ENCODE data around the gene CDHR1. TPM values are rescaled to one million over a fixed set of nuclear protein-coding genes. Genes with fewer than 3 reads are reported as not detected.

The CDHR1 gene
- total RNA-seq, 1 donor from 2014 or later = 1.2 TPM

DNA sequence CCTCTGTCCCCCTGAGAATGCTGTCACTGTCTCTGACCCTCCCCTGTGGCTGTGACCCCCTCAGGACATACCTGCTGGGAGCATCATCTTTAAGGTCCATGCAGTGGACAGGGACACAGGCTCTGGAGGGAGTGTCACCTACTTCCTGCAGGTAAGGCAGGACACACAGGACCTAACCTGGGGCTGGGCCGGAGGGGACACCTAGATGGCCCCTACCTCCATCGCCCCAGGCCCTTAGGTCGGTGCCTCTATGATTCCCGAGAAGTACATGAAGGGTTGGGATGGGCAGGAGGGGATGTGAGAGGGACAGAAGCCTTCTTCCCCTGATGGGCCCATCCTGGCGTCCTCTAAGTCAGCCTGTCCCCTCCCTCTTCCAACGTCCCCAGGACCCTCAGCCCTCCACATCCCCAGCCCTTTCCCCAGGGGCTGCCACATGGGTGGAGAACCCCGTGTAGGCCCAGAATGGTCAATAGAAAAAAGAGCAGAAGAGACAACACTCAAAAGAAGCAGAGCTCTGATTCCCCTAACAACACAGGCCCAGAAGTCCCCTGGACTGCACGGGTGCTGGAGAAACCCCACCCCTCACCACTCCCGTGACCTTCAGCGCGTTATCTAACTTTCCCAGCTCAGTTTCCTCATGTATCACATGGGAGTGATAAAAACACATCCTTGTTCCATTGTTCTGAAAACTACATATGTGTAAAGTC lies 6.4 kb downstream of the CDHR1 start:
- DNase-seq (ENCODE audit: low spot score) = no peak

- DNase-seq (ENCODE audit: low spot score) = no peak
Observed at GRCh38 chr10:84201244-84201606, 6.9 kb downstream of the CDHR1 start.

DNA sequence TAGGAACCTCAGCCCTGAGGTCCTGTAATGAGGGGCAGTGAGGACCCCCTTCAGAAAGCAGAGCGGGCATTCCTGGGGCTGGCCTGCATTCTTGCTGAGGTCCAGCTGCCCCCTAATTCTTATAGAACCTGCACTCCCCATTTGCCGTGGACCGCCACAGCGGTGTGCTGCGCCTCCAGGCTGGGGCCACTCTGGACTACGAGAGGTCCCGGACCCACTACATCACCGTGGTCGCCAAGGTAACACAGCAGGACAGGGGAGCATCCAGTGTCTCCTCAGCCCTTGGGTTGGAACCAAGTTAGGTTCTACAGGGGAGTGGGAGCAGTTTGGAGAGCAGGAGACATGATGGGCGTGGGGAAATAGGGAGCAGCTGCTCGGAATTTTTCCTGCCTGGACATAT lies 7.3 kb downstream of the CDHR1 start:
- DNase-seq (ENCODE audit: low spot score) = no peak

GRCh38 chr10:84202349-84202748 lies 8.0 kb downstream of the CDHR1 start:
- DNase-seq (ENCODE audit: low spot score) = no peak

- DNase-seq (ENCODE audit: low spot score) = no peak
Observed at GRCh38 chr10:84204122-84204521, 9.8 kb downstream of the CDHR1 start.

- DNase-seq (ENCODE audit: low spot score) = no peak
Observed at GRCh38 chr10:84204610-84205009, 10.3 kb downstream of the CDHR1 start.

- peak; percentile 6 for DNase-seq (ENCODE audit: low spot score)
Observed at GRCh38 chr10:84205049-84205852, 10.9 kb downstream of the CDHR1 start.

DNA sequence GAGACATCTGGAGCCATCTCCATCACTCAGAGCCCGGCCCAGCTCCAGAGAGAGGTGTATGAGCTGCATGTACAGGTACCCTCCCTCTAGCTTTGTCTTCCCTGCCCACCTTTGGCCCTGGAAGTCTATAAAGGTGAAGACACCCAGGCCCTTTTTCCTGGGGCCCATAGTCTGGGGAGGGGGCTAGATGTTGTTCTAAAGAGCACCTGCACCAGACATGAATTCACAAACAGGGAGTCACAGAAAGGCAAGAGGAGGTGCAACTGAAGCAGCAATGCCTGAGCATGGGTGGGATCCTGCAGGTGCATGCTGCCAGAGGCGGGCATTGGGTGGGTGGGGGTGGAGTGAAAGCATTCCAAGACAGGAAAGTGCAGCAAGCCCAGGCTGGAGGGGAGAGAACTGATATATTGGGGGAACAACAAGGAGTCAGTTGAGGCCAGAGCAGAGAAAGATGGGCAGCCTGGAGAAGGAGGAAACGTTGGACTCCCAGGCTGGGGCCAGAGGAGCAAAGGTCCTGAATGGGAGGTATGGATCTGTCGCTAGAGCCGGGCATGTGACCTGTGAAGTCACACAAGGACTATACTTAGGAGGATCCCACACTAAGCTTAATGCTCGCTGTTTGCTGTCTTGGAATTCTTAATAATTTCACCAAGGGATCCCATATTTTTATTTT lies 11.7 kb downstream of the CDHR1 start:
- DNase-seq (ENCODE audit: low spot score) = no peak

- no peak for DNase-seq (ENCODE audit: low spot score)
Observed at GRCh38 chr10:84208023-84208422, 13.7 kb downstream of the CDHR1 start.

DNA sequence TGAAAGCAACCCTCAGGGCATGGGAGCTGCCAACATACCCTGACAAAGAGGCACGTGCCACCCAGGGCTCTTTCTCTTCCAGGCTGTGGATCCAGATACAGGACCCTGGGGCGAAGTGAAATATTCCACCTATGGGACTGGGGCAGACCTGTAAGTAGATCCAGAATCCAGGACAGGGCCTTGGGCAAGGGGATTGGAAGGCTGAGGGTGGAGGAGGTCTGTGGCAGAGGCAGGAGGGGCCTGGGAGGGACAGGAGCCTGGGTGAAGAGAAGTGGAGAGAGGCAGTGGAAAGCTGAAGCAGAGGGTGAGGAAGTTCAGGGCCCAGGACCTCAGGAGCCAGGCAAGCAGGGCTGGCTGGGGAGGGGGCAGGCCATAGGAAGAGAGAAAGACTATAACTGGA lies 17.2 kb downstream of the CDHR1 start:
- no peak for DNase-seq (ENCODE audit: low spot score)

DNA sequence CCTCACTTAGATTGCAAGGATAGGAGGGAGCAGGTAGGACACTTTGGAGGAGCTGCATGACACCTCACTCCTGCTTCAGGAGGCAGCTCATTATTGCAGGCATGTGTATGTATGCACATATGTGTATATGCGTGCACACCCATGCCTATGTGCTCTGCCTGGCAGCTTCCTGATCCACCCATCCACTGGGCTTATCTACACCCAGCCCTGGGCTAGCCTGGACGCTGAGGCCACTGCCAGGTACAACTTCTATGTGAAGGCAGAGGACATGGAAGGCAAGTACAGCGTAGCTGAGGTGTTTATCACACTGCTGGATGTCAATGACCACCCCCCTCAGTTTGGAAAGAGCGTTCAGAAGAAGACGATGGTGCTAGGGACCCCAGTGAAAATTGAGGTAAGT lies 17.7 kb downstream of the CDHR1 start:
- no peak for DNase-seq (ENCODE audit: low spot score)

DNA sequence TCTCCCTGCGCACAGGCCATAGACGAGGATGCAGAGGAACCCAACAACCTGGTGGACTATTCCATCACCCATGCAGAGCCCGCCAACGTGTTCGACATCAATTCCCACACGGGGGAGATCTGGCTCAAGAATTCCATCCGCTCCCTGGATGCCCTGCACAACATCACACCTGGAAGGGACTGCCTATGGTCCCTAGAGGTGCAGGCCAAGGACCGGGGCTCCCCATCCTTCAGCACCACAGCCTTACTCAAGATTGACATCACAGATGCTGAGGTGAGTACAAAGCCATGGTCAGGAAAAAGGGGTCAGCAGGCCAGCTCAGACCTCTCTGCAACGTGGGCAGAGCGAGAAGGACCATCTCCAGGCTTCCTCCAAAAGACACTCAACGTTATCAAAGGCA lies 18.7 kb downstream of the CDHR1 start:
- DNase-seq (ENCODE audit: low spot score) = no peak

DNA sequence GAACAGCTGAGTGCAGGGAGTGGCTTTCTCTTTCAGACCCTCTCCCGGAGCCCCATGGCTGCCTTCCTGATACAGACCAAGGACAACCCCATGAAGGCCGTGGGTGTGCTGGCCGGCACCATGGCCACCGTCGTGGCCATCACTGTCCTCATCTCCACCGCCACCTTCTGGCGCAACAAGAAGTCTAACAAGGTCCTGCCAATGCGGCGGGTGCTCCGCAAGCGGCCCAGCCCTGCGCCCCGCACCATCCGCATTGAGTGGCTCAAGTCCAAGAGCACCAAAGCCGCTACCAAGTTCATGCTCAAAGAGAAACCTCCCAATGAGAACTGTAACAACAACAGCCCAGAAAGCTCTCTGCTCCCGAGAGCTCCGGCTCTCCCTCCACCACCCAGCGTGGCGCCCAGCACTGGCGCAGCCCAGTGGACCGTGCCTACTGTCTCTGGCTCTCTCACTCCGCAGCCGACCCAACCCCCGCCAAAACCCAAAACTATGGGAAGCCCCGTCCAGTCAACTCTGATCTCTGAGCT lies 19.8 kb downstream of the CDHR1 start:
- no peak for DNase-seq (ENCODE audit: low spot score)

- no peak for DNase-seq (ENCODE audit: low spot score)
Observed at GRCh38 chr10:84214612-84215235, 20.4 kb downstream of the CDHR1 start.

DNA sequence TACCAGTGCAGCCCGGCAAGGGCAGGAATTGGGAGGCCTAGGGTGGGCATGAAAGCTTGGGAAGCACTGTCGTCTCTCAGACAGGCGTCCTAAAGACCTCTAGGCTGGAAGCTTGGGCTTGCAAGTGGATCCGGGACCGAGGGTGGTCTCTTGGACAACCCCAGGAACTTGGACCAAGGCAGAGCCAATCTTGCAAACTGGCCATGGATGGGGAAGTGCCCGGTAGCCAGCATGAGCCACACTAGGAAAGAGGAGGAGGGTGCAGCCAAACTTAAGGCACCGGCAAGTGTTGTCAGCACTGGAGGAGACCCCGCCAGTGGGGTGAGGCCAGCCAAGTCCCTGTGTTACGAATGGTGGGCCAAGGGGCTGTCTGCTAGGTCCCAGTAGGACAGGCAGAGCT lies 22.5 kb downstream of the CDHR1 start:
- no peak for DNase-seq (ENCODE audit: low spot score)

- DNase-seq (ENCODE audit: low spot score) = no peak
Observed at GRCh38 chr10:84217746-84218145, 23.4 kb downstream of the CDHR1 start.

- no peak for DNase-seq (ENCODE audit: low spot score)
Observed at GRCh38 chr10:84221916-84222315, 27.6 kb downstream of the CDHR1 start.

DNA sequence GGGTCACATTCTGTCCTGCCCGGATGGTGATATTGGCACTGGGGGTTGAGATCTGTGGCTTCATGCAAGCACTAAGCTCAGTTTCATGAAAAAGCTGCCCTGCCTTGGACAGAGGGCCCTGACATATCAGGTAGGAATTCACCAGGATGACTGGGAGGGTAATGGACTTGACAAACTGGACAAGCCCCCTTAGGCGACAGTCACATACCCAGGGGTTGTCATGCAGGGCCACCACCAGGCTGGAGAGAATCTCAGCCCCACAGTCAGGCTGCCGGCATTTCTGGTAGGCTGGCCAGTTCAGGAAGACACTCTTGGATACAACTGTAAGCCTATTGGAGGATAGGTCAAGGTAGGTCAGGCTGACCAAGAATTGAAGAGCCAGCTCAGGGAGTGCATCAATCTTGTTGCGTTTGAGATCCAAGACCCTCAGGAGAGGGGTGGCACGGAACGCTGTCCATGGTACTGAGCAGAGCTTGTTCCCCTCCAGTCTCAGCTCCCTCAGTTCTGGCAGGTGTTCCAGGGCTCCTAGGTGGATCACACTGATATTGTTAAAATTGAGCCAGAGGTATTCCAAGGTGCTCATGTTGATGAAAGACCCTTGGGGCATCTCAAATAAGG lies 30.2 kb downstream of the CDHR1 start:
- DNase-seq (ENCODE audit: low spot score) = no peak

DNA sequence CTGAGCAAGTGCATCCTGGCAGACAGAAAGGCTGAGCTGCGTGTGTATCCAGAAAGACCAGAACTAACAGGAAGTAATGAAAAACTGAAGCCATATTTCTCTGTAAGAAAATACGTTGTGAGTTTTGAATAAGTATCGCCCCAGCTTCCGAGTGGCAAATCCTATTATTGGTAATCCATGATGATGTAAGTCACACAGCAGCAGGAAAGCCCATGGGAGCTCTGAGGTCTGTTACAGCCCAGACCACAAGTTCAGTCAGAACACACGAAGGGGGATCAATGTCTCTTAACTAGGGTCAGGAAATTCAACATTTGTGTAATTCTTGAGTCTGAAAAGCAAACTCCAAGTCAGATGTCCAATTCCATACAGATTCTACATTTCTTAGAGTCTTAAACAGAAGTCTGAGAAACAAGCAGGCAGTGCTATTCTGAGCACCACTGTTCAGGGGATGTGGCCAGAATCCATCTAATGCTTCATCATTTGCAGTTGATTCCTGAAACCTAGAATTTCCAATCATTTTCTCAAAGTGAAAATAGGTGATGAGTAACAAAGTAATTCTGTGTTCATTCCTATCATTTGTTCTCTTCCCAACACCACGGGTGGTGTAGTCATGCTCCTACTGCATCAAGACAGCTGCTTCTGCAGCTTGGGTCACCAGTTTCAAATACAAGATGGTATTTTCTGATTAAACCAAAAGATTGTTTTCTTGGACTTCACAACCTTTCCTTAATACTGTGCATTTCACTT lies 31.3 kb downstream of the CDHR1 start, which contains the start of gene LRIT2:
Gene LRIT2, minus strand, starts transcription at position 118 of the 747 bp plus-strand sequence. Its CDS starts 24 bp downstream, at position 94.
- no peak for DNase-seq (ENCODE audit: low spot score)

DNA sequence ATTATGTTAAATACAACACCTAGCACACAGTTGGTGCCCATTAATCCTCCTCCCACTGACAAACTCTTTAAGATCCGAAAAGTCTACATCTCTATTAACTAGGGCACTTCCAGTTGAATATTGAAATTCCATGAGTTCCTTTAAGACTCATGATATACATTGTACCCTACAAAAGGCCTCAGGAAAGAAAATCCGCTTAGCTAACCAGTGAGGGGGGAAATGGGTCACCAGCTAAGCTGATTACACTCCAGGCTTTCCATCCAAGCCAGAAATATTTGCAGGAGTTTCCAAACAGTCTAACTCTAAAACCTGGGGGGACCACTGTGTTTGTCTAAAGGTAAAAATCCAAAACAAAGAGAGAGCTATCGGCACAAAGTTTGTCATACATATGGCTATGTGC lies 32.3 kb downstream of the CDHR1 start:
- DNase-seq (ENCODE audit: low spot score) = no peak

- no peak for DNase-seq (ENCODE audit: low spot score)
Observed at GRCh38 chr10:84227810-84228209, 33.5 kb downstream of the CDHR1 start.
